Measurements from ENCODE around the gene GTF3C5. TPM values are rescaled to one million over a fixed set of nuclear protein-coding genes. Genes with fewer than 3 reads are reported as not detected.

Gene GTF3C5
- polyA plus RNA-seq, 1 of the 3 experiments (the other 2 are of a cell fraction) = 57.3 TPM

DNA sequence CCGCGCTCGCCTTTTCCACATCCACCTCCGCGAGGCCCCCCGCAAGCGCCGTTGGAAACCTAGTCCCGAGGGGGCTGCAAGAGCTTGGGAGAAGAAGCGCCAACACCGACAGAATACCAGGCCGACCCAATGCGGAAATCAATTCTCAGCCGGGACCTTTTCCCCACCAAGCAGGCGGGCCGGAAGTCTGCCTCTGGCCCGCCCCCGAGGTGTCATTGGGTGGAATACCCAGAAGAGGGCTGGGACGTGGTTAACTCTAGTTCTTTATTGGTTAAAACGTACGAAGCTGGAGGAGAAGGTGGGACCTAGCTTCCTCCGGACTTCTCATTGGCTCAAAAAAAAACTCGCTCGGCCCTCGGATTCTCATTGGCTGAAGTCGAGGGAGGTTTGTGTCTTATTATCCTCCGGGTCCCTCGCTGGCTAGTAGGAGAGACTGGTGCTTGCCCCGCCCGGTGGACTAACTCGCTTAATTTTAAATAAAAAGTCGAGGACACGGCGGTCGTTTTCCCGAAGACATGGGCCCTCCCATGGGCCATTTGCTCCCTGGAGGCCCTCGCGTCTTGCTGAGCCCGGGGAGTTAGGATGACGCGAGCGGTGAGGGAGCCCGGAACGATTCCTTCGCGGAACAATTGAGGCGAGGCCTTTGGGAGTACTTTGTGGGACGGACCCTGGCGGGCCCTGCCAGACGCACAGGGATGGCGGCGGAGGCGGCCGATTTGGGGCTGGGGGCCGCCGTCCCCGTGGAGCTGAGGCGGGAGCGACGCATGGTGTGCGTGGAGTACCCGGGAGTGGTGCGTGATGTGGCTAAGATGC is at the start of gene GTF3C5 (continued):
- TF ChIP-seq, protein P1, sequence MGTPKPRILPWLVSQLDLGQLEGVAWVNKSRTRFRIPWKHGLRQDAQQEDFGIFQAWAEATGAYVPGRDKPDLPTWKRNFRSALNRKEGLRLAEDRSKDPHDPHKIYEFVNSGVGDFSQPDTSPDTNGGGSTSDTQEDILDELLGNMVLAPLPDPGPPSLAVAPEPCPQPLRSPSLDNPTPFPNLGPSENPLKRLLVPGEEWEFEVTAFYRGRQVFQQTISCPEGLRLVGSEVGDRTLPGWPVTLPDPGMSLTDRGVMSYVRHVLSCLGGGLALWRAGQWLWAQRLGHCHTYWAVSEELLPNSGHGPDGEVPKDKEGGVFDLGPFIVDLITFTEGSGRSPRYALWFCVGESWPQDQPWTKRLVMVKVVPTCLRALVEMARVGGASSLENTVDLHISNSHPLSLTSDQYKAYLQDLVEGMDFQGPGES (IDR thresholded peaks at IDR 0.05; ENCODE audit: low read depth, low read length) = peak; percentile 75
- TF ChIP-seq, protein P2, sequence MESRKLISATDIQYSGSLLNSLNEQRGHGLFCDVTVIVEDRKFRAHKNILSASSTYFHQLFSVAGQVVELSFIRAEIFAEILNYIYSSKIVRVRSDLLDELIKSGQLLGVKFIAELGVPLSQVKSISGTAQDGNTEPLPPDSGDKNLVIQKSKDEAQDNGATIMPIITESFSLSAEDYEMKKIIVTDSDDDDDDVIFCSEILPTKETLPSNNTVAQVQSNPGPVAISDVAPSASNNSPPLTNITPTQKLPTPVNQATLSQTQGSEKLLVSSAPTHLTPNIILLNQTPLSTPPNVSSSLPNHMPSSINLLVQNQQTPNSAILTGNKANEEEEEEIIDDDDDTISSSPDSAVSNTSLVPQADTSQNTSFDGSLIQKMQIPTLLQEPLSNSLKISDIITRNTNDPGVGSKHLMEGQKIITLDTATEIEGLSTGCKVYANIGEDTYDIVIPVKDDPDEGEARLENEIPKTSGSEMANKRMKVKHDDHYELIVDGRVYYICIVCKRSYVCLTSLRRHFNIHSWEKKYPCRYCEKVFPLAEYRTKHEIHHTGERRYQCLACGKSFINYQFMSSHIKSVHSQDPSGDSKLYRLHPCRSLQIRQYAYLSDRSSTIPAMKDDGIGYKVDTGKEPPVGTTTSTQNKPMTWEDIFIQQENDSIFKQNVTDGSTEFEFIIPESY (IDR thresholded peaks at IDR 0.05; ENCODE audit: borderline replicate concordance, low read depth) = no peak
- TF ChIP-seq MEF2A (IDR thresholded peaks at IDR 0.05; ENCODE audit: borderline replicate concordance, low read depth) = no peak
- peak; percentile 93 for TF ChIP-seq ELF1 (IDR thresholded peaks at IDR 0.05)
- TF ChIP-seq, protein P3, sequence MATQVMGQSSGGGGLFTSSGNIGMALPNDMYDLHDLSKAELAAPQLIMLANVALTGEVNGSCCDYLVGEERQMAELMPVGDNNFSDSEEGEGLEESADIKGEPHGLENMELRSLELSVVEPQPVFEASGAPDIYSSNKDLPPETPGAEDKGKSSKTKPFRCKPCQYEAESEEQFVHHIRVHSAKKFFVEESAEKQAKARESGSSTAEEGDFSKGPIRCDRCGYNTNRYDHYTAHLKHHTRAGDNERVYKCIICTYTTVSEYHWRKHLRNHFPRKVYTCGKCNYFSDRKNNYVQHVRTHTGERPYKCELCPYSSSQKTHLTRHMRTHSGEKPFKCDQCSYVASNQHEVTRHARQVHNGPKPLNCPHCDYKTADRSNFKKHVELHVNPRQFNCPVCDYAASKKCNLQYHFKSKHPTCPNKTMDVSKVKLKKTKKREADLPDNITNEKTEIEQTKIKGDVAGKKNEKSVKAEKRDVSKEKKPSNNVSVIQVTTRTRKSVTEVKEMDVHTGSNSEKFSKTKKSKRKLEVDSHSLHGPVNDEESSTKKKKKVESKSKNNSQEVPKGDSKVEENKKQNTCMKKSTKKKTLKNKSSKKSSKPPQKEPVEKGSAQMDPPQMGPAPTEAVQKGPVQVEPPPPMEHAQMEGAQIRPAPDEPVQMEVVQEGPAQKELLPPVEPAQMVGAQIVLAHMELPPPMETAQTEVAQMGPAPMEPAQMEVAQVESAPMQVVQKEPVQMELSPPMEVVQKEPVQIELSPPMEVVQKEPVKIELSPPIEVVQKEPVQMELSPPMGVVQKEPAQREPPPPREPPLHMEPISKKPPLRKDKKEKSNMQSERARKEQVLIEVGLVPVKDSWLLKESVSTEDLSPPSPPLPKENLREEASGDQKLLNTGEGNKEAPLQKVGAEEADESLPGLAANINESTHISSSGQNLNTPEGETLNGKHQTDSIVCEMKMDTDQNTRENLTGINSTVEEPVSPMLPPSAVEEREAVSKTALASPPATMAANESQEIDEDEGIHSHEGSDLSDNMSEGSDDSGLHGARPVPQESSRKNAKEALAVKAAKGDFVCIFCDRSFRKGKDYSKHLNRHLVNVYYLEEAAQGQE (IDR thresholded peaks at IDR 0.05; ENCODE audit: low read depth, low read length) = peak; percentile 72; the same call in 1 of the 2 replicates

DNA sequence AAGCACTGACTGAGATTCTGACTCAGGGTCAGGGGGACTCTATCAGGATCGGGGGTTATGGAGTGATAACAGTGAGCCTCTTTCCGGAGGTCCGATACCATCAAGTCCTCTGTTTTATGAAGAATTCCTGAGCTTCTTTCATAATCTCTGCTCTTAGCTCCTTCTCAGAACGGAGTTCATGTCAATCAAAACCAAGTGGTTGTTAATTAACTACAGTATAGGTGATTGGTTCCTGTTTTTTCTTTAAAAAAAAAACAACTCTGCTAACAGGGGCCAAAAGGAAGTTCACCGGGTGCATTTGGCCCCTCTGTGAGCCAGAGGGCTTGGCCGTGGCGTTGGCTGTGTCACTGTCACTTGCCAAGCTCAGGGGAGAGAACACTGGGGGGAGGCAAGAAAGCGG is 48.3 kb upstream of the GTF3C5 start:
- no peaks in the 10 kb centered on the region for H3F3A ChIP-seq (replicated peaks; ENCODE audit: insufficient read depth)
- POLR2A ChIA-PET = no interaction called here
- H3K4me3 ChIP-seq (ENCODE audit: low read depth in 2 of 2, low read length in 1 of 2) = no peak overlapping the region
- no peak for DNase-seq
- no peak overlapping the region for H3K27ac ChIP-seq (ENCODE audit: low read depth in 2 of 2, low read length in 1 of 2)
- H3K4me1 ChIP-seq (ENCODE audit: control insufficient read depth in 1 of 2, insufficient read depth in 2 of 2, low read depth in 1 of 2, low read length in 1 of 2) = peaks cover 0 to 7% of the 10 kb centered on the region in 2 experiments; a peak in 1 of 4 replicates
- 70% methylated on average over 8 of the region's 8 CpGs for WGBS (ENCODE audit: low lambda C conversion rate)
- H3K36me3 ChIP-seq (replicated peaks in 1 of 2; ENCODE audit: control insufficient read depth in 1 of 2, insufficient read depth in 2 of 2, low read length in 1 of 2) = no peaks in the 10 kb centered on the region
- no peaks in the 10 kb centered on the region for H4K20me1 ChIP-seq (ENCODE audit: insufficient read depth)
- TF ChIP-seq, protein P4, sequence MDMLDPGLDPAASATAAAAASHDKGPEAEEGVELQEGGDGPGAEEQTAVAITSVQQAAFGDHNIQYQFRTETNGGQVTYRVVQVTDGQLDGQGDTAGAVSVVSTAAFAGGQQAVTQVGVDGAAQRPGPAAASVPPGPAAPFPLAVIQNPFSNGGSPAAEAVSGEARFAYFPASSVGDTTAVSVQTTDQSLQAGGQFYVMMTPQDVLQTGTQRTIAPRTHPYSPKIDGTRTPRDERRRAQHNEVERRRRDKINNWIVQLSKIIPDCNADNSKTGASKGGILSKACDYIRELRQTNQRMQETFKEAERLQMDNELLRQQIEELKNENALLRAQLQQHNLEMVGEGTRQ (IDR thresholded peaks at IDR 0.05; ENCODE audit: borderline replicate concordance, low read depth, low read length) = no peak
- TF ChIP-seq, protein P2 (IDR thresholded peaks at IDR 0.05; ENCODE audit: borderline replicate concordance, low read depth) = no peak
- no peak for TF ChIP-seq JUND (IDR thresholded peaks at IDR 0.05)
- TF ChIP-seq MEF2A (IDR thresholded peaks at IDR 0.05; ENCODE audit: borderline replicate concordance, low read depth) = no peak
- no peak for TF ChIP-seq FOSL2 (IDR thresholded peaks at IDR 0.05; ENCODE audit: borderline replicate concordance, low read depth)
- TF ChIP-seq FOXM1 (IDR thresholded peaks at IDR 0.05; ENCODE audit: low read depth) = no peak
- TF ChIP-seq CHD2 (IDR thresholded peaks at IDR 0.05; ENCODE audit: low read length, partially characterized antibody) = no peak
- no peak for TF ChIP-seq FOXJ3 (CRISPR knock-in tag; IDR thresholded peaks at IDR 0.05)
- no peak for TF ChIP-seq RCOR1 (IDR thresholded peaks at IDR 0.05; ENCODE audit: low read length)
- TF ChIP-seq, protein P5, sequence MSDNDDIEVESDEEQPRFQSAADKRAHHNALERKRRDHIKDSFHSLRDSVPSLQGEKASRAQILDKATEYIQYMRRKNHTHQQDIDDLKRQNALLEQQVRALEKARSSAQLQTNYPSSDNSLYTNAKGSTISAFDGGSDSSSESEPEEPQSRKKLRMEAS (IDR thresholded peaks at IDR 0.05; ENCODE audit: low read depth) = no peak
- no peak for TF ChIP-seq SIN3A (IDR thresholded peaks at IDR 0.05; ENCODE audit: borderline replicate concordance, low read depth, low read length)
- no peak overlapping the region for H2AFZ ChIP-seq (ENCODE audit: low read depth)
- H3K9me3 ChIP-seq = no peaks in the 10 kb centered on the region
- H3K79me2 ChIP-seq (ENCODE audit: insufficient read depth) = no peaks in the 10 kb centered on the region
- no peaks in the 10 kb centered on the region for H3K9me2 ChIP-seq
- CTCF ChIA-PET = interaction anchor here (1.1 to 7.4 kb wide), 3 partner anchors 9 to 41 kb away, joined by 3 to 43 read pairs (median 3); no protein-coding TSS in a partner anchor
- H3K9ac ChIP-seq = no peak overlapping the region
- H3K27me3 ChIP-seq (ENCODE audit: insufficient read depth) = peaks cover 42% of the 10 kb centered on the region
- H3K4me2 ChIP-seq = no peak overlapping the region

All from SK-N-SH (cell line).